Transverse colon (tissue), 4 donors: Measurements from ENCODE around the gene BANP. TPM values are rescaled to one million over a fixed set of nuclear protein-coding genes. Genes with fewer than 3 reads are reported as not detected.
"Not testable (repeated sequence)": the region's sequence is repeated elsewhere in the genome, so short reads cannot be mapped to it uniquely, and the experiment has no call there.

Experiments used
- DNase-seq: peaks from one replicate; pipeline ENCODE4 v3.0.0-alpha.2; 2019
- H3K27ac ChIP-seq, 4 donors: fragments of 200-600 bp; sonication (generic); 2 replicates each; pipeline ENCODE4 v1.5.1; 2016 to 2018; ENCODE audit warnings: inconsistent platforms in 4 of 4
- H3K27me3 ChIP-seq: fragments of 200-600 bp; sonication (generic); 2 replicates; pipeline ENCODE4 v1.5.1; 2017; ENCODE audit warnings: inconsistent platforms
- H3K36me3 ChIP-seq, 4 donors: fragments of 200-600 bp; sonication (generic); 2 replicates each; pipeline ENCODE4 v1.5.1; 2017 to 2019; ENCODE audit warnings: inconsistent platforms in 4 of 4
- H3K4me1 ChIP-seq, 4 donors: fragments of 200-600 bp; sonication (generic); 2 replicates each; pipeline ENCODE4 v1.5.1; 2017 to 2020; ENCODE audit warnings: inconsistent platforms in 4 of 4
- H3K4me3 ChIP-seq, 4 donors: fragments of 200-600 bp; sonication (generic); 1 replicate in 1 of 4; 2 replicates in 3 of 4; pipeline versions ENCODE4 v1.5.1 to v1.6.1; 2017 to 2019; ENCODE audit warnings: inconsistent platforms in 4 of 4
- H3K9me3 ChIP-seq, 2 donors: fragments of 200-600 bp; sonication (generic); 2 replicates each; pipeline ENCODE4 v1.5.1; 2017 to 2019; ENCODE audit warnings: inconsistent platforms in 2 of 2
- CTCF ChIP-seq, 5 experiments: fragments of 200-600 bp in 3 of 5; fragments of 450-650 bp in 2 of 5; sonication (generic) in 3 of 5; IDR thresholded peaks; 1 replicate in 2 of 5; 2 replicates in 3 of 5; pipeline ENCODE4 v1.5.1; 2016 to 2017; ENCODE audit warnings: antibody characterized with exemption in 5 of 5, inconsistent platforms in 3 of 5, mild to moderate bottlenecking in 2 of 5, moderate library complexity in 1 of 5
- EP300 ChIP-seq: sonication (generic); formaldehyde crosslinking; IDR thresholded peaks from one replicate; pipeline ENCODE4 v1.6.1; 2017; ENCODE audit warnings: antibody characterized with exemption, low read depth
- POLR2A ChIP-seq: fragments of 450-650 bp; IDR thresholded peaks from one replicate; pipeline ENCODE4 v1.6.1; 2016; ENCODE audit warnings: antibody characterized with exemption, mild to moderate bottlenecking, moderate library complexity
- POLR2AphosphoS5 ChIP-seq, 3 donors: sonication (generic); formaldehyde crosslinking; IDR thresholded peaks; one replicate each; pipeline ENCODE4 v1.6.1; 2016; ENCODE audit warnings: antibody characterized with exemption in 3 of 3
- WGBS, 2 donors: methylation state at CpG; one replicate each; pipeline ENCODE4 v1.1.5; 2018; ENCODE audit warnings: low coverage in 1 of 2; 5-methylcytosine and 5-hydroxymethylcytosine counted together
- in situ Hi-C, 4 donors: fragments of 200-750 bp; cut with MboI; loops; one replicate each; pipeline versions ENCODE4 v1.15.0 to v1.15.1; 2017; ENCODE audit warnings: low sequenced_read_pairs in 3 of 4, low pct_ligation_motif_present in 1 of 4, low pct_unique_long_range_greater_than_20kb in 1 of 4
- intact Hi-C: fragments of 100-400 bp; cut with DNase I; formaldehyde crosslinking; loops from one replicate; pipeline ENCODE4 v1.15.1; 2023; ENCODE audit warnings: low total_unique reads
- total RNA-seq, 4 donors: library from RNA; depleted of rRNA; stranded (reverse); fragments of >200 nt; gene quantifications; one replicate each; pipeline ENCODE4 v1.1.0, GENCODE V29; 2016

BANP gene
- total RNA-seq, 4 donors from 2014 or later, result 15.3 to 25.1 (median 18.7) TPM

- in situ Hi-C loops, result no loop called here
- H3K9me3 ChIP-seq, result no peaks in the 10 kb centered on the region
- intact Hi-C loops, result no loop called here
- DNase-seq, result no peak
- no peak for TF ChIP-seq CTCF (IDR thresholded peaks at IDR 0.05)
- no peak for TF ChIP-seq EP300
- TF ChIP-seq POLR2AphosphoS5 (IDR thresholded peaks at IDR 0.05), result no peak
- no peak for TF ChIP-seq POLR2A
- H3K27ac ChIP-seq, result no peak overlapping the region
- no peaks in the 10 kb centered on the region for H3K27me3 ChIP-seq
- H3K36me3 ChIP-seq, result peaks cover 0 to 8% (median 0%) of the 10 kb centered on the region in 4 donors
- no peaks in the 10 kb centered on the region for H3K4me1 ChIP-seq
- no peak overlapping the region for H3K4me3 ChIP-seq
- WGBS, 2 donors, result 92 to 93% methylated on average over 6 to 25 of the region's 25 CpGs
Measured at GRCh38 chr16:88049561-88050545, 98.6 kb downstream of the BANP start.

GRCh38 chr16:88050952-88051660 is 99.9 kb downstream of the BANP start:
- Histone ChIP-seq H3K27me3 (no peaks in the 10 kb centered on the region), H3K4me1 (no peaks in the 10 kb centered on the region), H3K4me3 (no peak overlapping the region), H3K27ac (no peak overlapping the region), H3K36me3 (peaks cover 0 to 8% (median 0%) of the 10 kb centered on the region in 4 donors), H3K9me3 (no peaks in the 10 kb centered on the region)
- intact Hi-C loops (no loop called here), in situ Hi-C loops (no loop called here)
- no peak for DNase-seq
- 97 to 100% methylated on average over 1 to 19 of the region's 22 CpGs for WGBS, 2 donors
- TF ChIP-seq POLR2AphosphoS5 (IDR thresholded peaks at IDR 0.05) (no peak), POLR2A (no peak), EP300 (no peak), CTCF (IDR thresholded peaks at IDR 0.05) (no peak)

GRCh38 chr16:88052661-88053060 is 101.4 kb downstream of the BANP start:
- no peaks in the 10 kb centered on the region for H3K9me3 ChIP-seq
- no peaks in the 10 kb centered on the region for H3K4me1 ChIP-seq
- no peak for DNase-seq
- 66 to 73% methylated on average over 2 of the region's 2 CpGs for WGBS, 2 donors
- H3K27me3 ChIP-seq, result no peaks in the 10 kb centered on the region
- H3K36me3 ChIP-seq, result peaks cover 0 to 8% (median 0%) of the 10 kb centered on the region in 4 donors
- H3K27ac ChIP-seq, result no peak overlapping the region
- intact Hi-C loops, result no loop called here
- H3K4me3 ChIP-seq, result no peak overlapping the region
- in situ Hi-C loops, result no loop called here
- TF ChIP-seq POLR2AphosphoS5 (IDR thresholded peaks at IDR 0.05), result no peak
- TF ChIP-seq EP300, result no peak
- no peak for TF ChIP-seq POLR2A
- TF ChIP-seq CTCF (IDR thresholded peaks at IDR 0.05), result no peak

- intact Hi-C loops, H3K36me3 ChIP-seq, H3K9me3 ChIP-seq, DNase-seq, H3K27ac ChIP-seq, H3K4me1 ChIP-seq, in situ Hi-C loops, H3K27me3 ChIP-seq, H3K4me3 ChIP-seq: not testable (repeated sequence)
- WGBS, 2 donors, result 86 to 88% methylated on average over 1 of the region's 1 CpG
Measured at GRCh38 chr16:88053479-88053878, 102.2 kb downstream of the BANP start.
